Progenitor cell of endocrine pancreas (in vitro differentiated cells): ENCODE data around the gene UQCC5. TPM values are rescaled to one million over a fixed set of nuclear protein-coding genes. Genes with fewer than 3 reads are reported as not detected.
"Not testable (repeated sequence)": the region's sequence is repeated elsewhere in the genome, so short reads cannot be mapped to it uniquely, and the experiment has no call there.

Experiments
- DNase-seq: peaks from one replicate; pipeline ENCODE4 v3.0.0; 2021; ENCODE audit warnings: low spot score; ENCODE audit not compliant: unreplicated experiment
- H3K27ac Mint-ChIP-seq: 2 replicates; pipeline ENCODE4 v1.8.0; 2021; ENCODE audit warnings: mild to moderate bottlenecking, moderate library complexity, mixed read lengths
- H3K27me3 Mint-ChIP-seq: 2 replicates; pipeline ENCODE4 v1.8.0; 2021; ENCODE audit warnings: mixed read lengths
- H3K36me3 Mint-ChIP-seq: 2 replicates; pipeline ENCODE4 v1.8.0; 2022; ENCODE audit warnings: mixed read lengths; ENCODE audit not compliant: insufficient read depth
- H3K4me1 Mint-ChIP-seq: 2 replicates; pipeline ENCODE4 v1.8.0; 2021; ENCODE audit warnings: low read depth, mixed read lengths
- H3K4me3 Mint-ChIP-seq: 2 replicates; pipeline ENCODE4 v1.8.0; 2021; ENCODE audit warnings: low read depth, mild to moderate bottlenecking, moderate library complexity, mixed read lengths
- H3K9me3 Mint-ChIP-seq: 2 replicates; pipeline ENCODE4 v1.8.0; 2021; ENCODE audit warnings: low read depth, mixed read lengths
- total RNA-seq: library from RNA; stranded (reverse); gene quantifications from 2 replicates; pipeline ENCODE4 v1.2.1, GENCODE V29; 2021
- TF ChIP-seq, protein P1 (sequence below): fragments of 200-600 bp; sonication (generic); IDR thresholded peaks from one replicate; pipeline ENCODE4 v1.5.0; 2021; ENCODE audit warnings: antibody characterized with exemption, mild to moderate bottlenecking; ENCODE audit not compliant: unreplicated experiment

Gene UQCC5
- total RNA-seq, 1 donor from 2014 or later, result 14.2 TPM

DNA sequence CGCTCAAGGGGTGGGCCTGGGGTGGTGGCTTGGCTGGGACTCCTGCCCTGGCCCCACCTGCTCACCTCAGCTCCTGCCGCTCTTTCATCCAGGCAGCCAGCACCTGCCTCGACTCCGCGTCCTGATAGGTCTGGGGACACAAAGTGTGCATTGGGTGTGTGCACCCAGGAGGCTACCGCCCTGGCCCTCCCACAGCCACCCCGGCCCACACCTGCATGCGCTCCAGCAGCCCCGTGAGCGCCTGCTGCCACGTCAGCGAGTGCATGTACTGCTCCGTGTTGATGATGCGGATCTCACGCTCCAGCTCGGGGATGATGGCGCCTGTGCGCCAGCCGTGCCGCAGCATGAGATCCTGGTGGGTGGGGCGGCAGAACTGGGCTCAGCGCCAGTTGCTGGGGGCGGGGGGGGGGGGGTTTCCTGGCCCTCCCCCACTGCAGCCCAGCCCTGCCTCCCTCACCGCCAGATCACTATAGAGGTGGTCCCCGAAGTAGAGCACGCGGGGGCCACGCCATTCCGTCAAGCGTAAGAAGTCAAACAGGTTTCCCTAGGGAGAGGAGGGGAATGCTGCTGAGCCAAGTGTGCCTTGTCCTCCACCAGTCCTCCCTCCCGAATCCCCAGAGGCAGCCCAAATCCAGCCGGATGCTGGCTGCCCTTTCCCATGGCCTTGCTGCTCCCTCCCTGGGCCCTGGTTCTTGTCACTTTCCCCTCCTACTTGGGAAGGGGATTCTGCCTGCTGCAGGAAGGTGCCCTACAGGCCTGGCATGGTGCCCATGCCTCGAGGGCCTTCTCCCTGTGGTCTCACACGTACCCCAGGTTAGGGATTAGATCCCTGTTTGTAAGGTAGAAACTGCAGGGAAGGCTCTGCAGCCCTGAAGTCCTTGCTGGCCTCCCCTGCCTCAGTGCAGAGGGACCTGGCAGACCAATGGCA, 11.4 kb upstream of the UQCC5 start:
- H3K4me3 Mint-ChIP-seq, result no peak overlapping the region
- TF ChIP-seq, protein P1, sequence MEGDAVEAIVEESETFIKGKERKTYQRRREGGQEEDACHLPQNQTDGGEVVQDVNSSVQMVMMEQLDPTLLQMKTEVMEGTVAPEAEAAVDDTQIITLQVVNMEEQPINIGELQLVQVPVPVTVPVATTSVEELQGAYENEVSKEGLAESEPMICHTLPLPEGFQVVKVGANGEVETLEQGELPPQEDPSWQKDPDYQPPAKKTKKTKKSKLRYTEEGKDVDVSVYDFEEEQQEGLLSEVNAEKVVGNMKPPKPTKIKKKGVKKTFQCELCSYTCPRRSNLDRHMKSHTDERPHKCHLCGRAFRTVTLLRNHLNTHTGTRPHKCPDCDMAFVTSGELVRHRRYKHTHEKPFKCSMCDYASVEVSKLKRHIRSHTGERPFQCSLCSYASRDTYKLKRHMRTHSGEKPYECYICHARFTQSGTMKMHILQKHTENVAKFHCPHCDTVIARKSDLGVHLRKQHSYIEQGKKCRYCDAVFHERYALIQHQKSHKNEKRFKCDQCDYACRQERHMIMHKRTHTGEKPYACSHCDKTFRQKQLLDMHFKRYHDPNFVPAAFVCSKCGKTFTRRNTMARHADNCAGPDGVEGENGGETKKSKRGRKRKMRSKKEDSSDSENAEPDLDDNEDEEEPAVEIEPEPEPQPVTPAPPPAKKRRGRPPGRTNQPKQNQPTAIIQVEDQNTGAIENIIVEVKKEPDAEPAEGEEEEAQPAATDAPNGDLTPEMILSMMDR, result no peak
- DNase-seq, result no peak
- no peaks in the 10 kb centered on the region for H3K4me1 Mint-ChIP-seq
- H3K36me3 Mint-ChIP-seq, result peaks cover 8% of the 10 kb centered on the region
- H3K9me3 Mint-ChIP-seq, result no peaks in the 10 kb centered on the region
- no peaks in the 10 kb centered on the region for H3K27me3 Mint-ChIP-seq
- H3K27ac Mint-ChIP-seq, result no peak overlapping the region

DNA sequence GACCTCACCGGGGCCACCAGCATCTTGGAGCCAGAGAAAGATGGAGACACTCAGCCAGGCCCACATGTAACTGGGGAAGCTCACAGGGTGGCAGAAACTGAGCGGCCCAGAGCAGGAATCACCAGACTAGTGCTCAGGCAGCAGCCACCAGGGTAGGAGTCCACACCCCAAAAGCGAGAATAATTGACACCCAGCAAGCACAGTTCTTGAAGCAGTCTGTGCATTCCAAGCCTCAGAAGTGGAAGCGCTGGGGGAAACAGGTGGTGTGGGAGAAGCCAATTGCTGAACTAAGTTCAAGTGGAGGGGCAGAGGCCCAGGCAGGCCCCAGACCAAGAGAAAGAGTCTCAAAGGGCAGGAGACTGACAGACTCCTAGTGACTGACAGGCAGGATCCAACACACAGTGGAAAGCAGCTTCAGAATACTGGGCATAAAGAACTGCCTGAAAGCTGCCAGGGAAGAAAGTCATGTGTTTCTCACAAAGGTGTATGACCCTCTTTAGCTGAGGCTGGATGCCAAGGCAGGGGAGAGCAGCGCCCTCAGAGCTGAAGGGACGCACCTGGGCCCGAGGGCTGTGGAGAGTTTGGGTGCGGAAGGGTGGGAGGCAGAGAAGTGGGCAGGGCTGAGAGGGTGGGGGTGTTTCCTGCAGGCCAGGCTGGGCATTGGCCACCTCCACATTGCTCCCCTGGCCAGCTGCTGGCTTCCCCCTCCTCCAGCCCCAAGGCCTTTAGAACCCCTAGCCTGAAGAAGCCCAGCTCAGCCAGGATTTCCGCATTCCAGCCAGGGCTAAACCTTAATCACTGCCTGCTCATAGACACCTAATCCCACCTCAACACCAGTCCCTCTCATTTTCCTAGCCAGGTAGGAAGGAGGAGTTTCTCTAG, 10.5 kb upstream of the UQCC5 start:
- no peak overlapping the region for H3K27ac Mint-ChIP-seq
- H3K36me3 Mint-ChIP-seq, result peaks cover 8% of the 10 kb centered on the region
- H3K4me3 Mint-ChIP-seq, result no peak overlapping the region

DNA sequence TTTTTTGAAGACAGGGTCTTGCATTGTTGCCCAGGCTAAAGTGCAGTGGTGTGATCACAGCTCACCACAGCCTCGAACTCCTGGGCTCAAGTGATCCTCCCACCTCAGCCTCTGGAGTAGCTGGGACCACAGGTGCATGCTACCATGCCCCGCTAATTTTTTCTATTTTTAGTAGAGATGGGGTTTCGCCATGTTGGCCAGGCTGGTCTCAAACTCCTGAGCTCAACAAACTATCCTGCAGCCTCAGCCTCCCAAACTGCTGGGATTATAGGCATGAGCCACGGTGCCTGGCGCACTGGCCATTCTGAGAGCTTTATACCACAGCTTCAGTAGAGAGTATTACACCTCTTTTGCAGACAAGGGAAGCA, 9.8 kb upstream of the UQCC5 start:
- H3K27me3 Mint-ChIP-seq, DNase-seq, H3K36me3 Mint-ChIP-seq, H3K9me3 Mint-ChIP-seq, H3K4me3 Mint-ChIP-seq, H3K4me1 Mint-ChIP-seq, H3K27ac Mint-ChIP-seq: not testable (repeated sequence)

More for the DNA sequence above, 10.5 kb upstream of the UQCC5 start:
- TF ChIP-seq, protein P1, result no peak
- H3K9me3 Mint-ChIP-seq, result no peaks in the 10 kb centered on the region
- peaks cover 1% of the 10 kb centered on the region for H3K4me1 Mint-ChIP-seq
- DNase-seq, result no peak
- H3K27me3 Mint-ChIP-seq, result no peaks in the 10 kb centered on the region

DNA sequence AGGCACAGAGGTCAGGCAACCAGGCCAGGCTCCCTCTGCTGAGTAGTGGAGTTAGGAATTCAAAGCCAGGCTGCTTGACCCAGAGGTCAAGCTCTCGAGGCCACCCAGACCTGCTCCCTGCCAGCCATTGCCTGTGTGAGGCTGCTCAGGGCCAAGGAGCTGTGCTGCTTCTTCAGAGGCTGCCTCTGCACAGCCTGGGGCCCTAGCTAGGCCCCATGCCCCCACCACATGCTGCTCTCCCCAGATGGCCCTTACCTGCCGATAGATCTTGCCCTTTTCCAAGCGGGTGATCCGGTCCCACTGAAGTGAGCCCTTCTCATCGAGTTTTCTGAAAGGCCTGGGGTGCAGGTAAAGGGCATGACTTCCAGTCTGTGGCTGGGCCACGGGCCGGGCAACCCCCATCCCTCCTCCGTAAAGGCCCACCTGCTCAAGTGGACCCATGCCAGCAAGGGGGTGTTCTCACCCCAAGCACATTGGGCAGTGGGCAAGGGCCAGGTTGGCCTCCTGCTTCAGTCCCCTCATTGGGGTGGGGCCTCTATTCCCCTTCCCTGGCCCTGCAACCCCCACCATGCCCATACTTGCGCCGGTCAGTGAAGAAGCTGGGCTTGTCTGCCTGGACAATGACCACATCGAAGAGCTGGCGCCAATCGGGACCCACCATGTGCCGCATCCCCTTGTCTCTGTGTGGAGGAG, 9.2 kb upstream of the UQCC5 start:
- no peaks in the 10 kb centered on the region for H3K27me3 Mint-ChIP-seq
- TF ChIP-seq, protein P1, result no peak
- H3K4me1 Mint-ChIP-seq, result peaks cover 4% of the 10 kb centered on the region
- H3K4me3 Mint-ChIP-seq, result no peak overlapping the region
- no peak overlapping the region for H3K27ac Mint-ChIP-seq
- H3K9me3 Mint-ChIP-seq, result no peaks in the 10 kb centered on the region
- H3K36me3 Mint-ChIP-seq, result peaks cover 8% of the 10 kb centered on the region
- no peak for DNase-seq

DNA sequence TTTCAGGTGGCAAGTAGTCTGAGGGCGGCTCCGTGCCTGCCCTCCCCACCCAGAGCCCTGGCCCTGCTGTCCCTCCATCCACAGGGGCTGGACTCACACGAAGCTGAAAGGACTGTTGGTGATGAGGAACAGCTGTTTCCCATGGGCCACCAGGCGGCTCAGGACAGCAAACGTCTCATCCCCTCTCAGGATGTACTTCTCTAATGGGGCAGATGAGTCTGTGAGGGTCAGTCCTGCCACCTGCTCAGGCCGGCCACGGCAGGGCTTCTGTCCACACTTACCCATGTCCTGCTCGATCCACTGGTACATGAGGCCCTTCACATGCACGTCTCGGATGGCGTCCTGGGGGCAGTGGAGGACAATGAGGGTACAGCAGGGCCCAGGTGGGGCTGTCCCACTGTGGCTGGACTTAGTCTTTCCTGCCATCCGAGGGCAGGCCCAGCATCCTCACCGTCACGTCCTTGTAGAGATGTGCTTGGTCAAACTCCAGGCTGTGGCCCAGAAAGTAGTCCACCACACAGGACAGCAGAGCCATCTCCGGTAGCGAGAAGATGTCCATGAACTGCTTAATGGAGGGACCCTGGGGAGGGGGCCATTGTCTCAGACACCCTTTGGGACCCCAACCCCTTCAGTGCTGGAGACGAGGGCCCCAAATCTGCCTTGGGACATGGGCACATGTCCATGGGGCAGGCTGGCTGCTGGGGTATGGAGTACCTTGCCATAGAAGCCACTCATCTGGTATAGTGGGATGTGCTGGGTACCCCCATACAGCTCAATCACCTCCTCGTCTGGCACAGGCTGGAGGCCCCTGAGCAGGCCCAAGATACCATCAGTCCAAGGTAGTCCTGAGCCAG, 8.4 kb upstream of the UQCC5 start:
- Mint-ChIP-seq H3K9me3 (no peaks in the 10 kb centered on the region), H3K27ac (no peak overlapping the region), H3K27me3 (no peaks in the 10 kb centered on the region), H3K4me1 (peaks cover 9% of the 10 kb centered on the region), H3K36me3 (peaks cover 8% of the 10 kb centered on the region), H3K4me3 (no peak overlapping the region)
- TF ChIP-seq, protein P1, result no peak
- no peak for DNase-seq
